ENCODE data around the gene SGCD. TPM values are rescaled to one million over a fixed set of nuclear protein-coding genes. Genes with fewer than 3 reads are reported as not detected.

SGCD gene
- polyA plus RNA-seq (2012; ENCODE audit: insufficient read length, low read depth) = 4.4 TPM

- no peak for TF ChIP-seq FOXP2 (optimal IDR thresholded peaks at IDR 0.05; ENCODE audit: borderline replicate concordance, extremely low read depth, extremely low read length, insufficient read depth)
- peak; percentile 75; the same call in 1 of the 2 replicates for TF ChIP-seq SIN3A (IDR thresholded peaks at IDR 0.05; ENCODE audit: borderline replicate concordance, insufficient read depth, low read length)
- peak; percentile 45; the same call in 1 of the 2 replicates for TF ChIP-seq POLR2AphosphoS5 (IDR thresholded peaks at IDR 0.05; ENCODE audit: low read depth, low read length)
Observed at GRCh38 chr5:156326718-156327259, at the start of gene SGCD. Gene SGCD (plus strand): TSS chr5:156327164.

- TF ChIP-seq SIN3A (IDR thresholded peaks at IDR 0.05; ENCODE audit: borderline replicate concordance, insufficient read depth, low read length) (no peak), POLR2AphosphoS5 (IDR thresholded peaks at IDR 0.05; ENCODE audit: low read depth, low read length) (no peak), TAF1 (IDR thresholded peaks at IDR 0.05; ENCODE audit: borderline replicate concordance, insufficient read depth, low read length) (no peak), FOXP2 (optimal IDR thresholded peaks at IDR 0.05; ENCODE audit: borderline replicate concordance, extremely low read depth, extremely low read length, insufficient read depth) (no peak), REST (IDR thresholded peaks at IDR 0.05; ENCODE audit: insufficient read depth in 1 of 2, low read depth in 2 of 2, low read length in 2 of 2) (no peak)
Observed at GRCh38 chr5:156277290-156277689, 49.7 kb upstream of the SGCD start.

- TF ChIP-seq TAF1 (IDR thresholded peaks at IDR 0.05; ENCODE audit: borderline replicate concordance, insufficient read depth, low read length) = no peak
- TF ChIP-seq REST (IDR thresholded peaks at IDR 0.05; ENCODE audit: insufficient read depth in 1 of 2, low read depth in 2 of 2, low read length in 2 of 2) = no peak
- TF ChIP-seq SIN3A (IDR thresholded peaks at IDR 0.05; ENCODE audit: borderline replicate concordance, insufficient read depth, low read length) = no peak
- no peak for TF ChIP-seq FOXP2 (optimal IDR thresholded peaks at IDR 0.05; ENCODE audit: borderline replicate concordance, extremely low read depth, extremely low read length, insufficient read depth)
- no peak for TF ChIP-seq POLR2AphosphoS5 (IDR thresholded peaks at IDR 0.05; ENCODE audit: low read depth, low read length)
Observed at GRCh38 chr5:156295431-156295830, 31.5 kb upstream of the SGCD start.

GRCh38 chr5:156310115-156310514, 16.8 kb upstream of the SGCD start:
- TF ChIP-seq SIN3A (IDR thresholded peaks at IDR 0.05; ENCODE audit: borderline replicate concordance, insufficient read depth, low read length) = no peak

GRCh38 chr5:156312897-156313694, 13.9 kb upstream of the SGCD start:
- TF ChIP-seq SIN3A (IDR thresholded peaks at IDR 0.05; ENCODE audit: borderline replicate concordance, insufficient read depth, low read length) (no peak), POLR2AphosphoS5 (IDR thresholded peaks at IDR 0.05; ENCODE audit: low read depth, low read length) (no peak), TAF1 (IDR thresholded peaks at IDR 0.05; ENCODE audit: borderline replicate concordance, insufficient read depth, low read length) (no peak), REST (IDR thresholded peaks at IDR 0.05; ENCODE audit: insufficient read depth in 1 of 2, low read depth in 2 of 2, low read length in 2 of 2) (no peak), FOXP2 (optimal IDR thresholded peaks at IDR 0.05; ENCODE audit: borderline replicate concordance, extremely low read depth, extremely low read length, insufficient read depth) (no peak)

GRCh38 chr5:156314416-156314815, 12.5 kb upstream of the SGCD start:
- TF ChIP-seq TAF1 (IDR thresholded peaks at IDR 0.05; ENCODE audit: borderline replicate concordance, insufficient read depth, low read length) (no peak), REST (IDR thresholded peaks at IDR 0.05; ENCODE audit: insufficient read depth in 1 of 2, low read depth in 2 of 2, low read length in 2 of 2) (no peak), POLR2AphosphoS5 (IDR thresholded peaks at IDR 0.05; ENCODE audit: low read depth, low read length) (no peak), SIN3A (IDR thresholded peaks at IDR 0.05; ENCODE audit: borderline replicate concordance, insufficient read depth, low read length) (no peak), FOXP2 (optimal IDR thresholded peaks at IDR 0.05; ENCODE audit: borderline replicate concordance, extremely low read depth, extremely low read length, insufficient read depth) (no peak)
